Nephron progenitor cell (in vitro differentiated cells): Measurements from ENCODE around the gene MED9.

Experiments
- DNase-seq: peaks from one replicate; pipeline ENCODE4 v3.0.0; 2021
- H3K27ac Mint-ChIP-seq: 2 replicates; pipeline ENCODE4 v1.8.0; 2021; ENCODE audit warnings: mild to moderate bottlenecking, moderate library complexity, mixed read lengths
- H3K27me3 Mint-ChIP-seq: 2 replicates; pipeline ENCODE4 v1.8.0; 2021; ENCODE audit warnings: mild to moderate bottlenecking, low read depth, mixed read lengths; ENCODE audit not compliant: poor library complexity
- H3K36me3 Mint-ChIP-seq: 2 replicates; pipeline ENCODE4 v1.8.0; 2021; ENCODE audit warnings: low read depth, mixed read lengths
- H3K4me1 Mint-ChIP-seq: 2 replicates; pipeline ENCODE4 v1.8.0; 2021; ENCODE audit warnings: mixed read lengths
- H3K4me3 Mint-ChIP-seq: 2 replicates; pipeline ENCODE4 v1.8.0; 2021; ENCODE audit warnings: mild to moderate bottlenecking, moderate library complexity, mixed read lengths
- H3K9me3 Mint-ChIP-seq: 2 replicates; pipeline ENCODE4 v1.8.0; 2021; ENCODE audit warnings: mild to moderate bottlenecking, moderate library complexity, mixed read lengths
- CTCF ChIP-seq: fragments of 200-600 bp; sonication (generic); IDR thresholded peaks from 2 replicates; pipeline ENCODE4 v1.5.0; 2021; ENCODE audit warnings: antibody characterized with exemption

MED9 gene

GRCh38 chr17:17518014-17518413, 41.2 kb downstream of the MED9 start:
- peak; percentile 26 for DNase-seq
- no peak for TF ChIP-seq CTCF
- Mint-ChIP-seq H3K27ac (no peak overlapping the region), H3K36me3 (no peaks in the 10 kb centered on the region), H3K4me1 (peaks cover 61% of the 10 kb centered on the region), H3K9me3 (no peaks in the 10 kb centered on the region), H3K4me3 (no peak overlapping the region), H3K27me3 (no peaks in the 10 kb centered on the region)

GRCh38 chr17:17518951-17519350, 42.2 kb downstream of the MED9 start:
- peaks cover 66% of the 10 kb centered on the region for H3K4me1 Mint-ChIP-seq
- TF ChIP-seq CTCF: no peak
- no peaks in the 10 kb centered on the region for H3K27me3 Mint-ChIP-seq
- no peaks in the 10 kb centered on the region for H3K36me3 Mint-ChIP-seq
- no peak overlapping the region for H3K4me3 Mint-ChIP-seq
- no peak overlapping the region for H3K27ac Mint-ChIP-seq
- H3K9me3 Mint-ChIP-seq: no peaks in the 10 kb centered on the region
- DNase-seq: no peak

GRCh38 chr17:17519886-17520285, 43.1 kb downstream of the MED9 start:
- Mint-ChIP-seq H3K4me3 (no peak overlapping the region), H3K27me3 (no peaks in the 10 kb centered on the region), H3K27ac (no peak overlapping the region), H3K4me1 (peaks cover 61% of the 10 kb centered on the region), H3K9me3 (no peaks in the 10 kb centered on the region), H3K36me3 (no peaks in the 10 kb centered on the region)
- no peak for TF ChIP-seq CTCF
- no peak for DNase-seq

- no peak overlapping the region for H3K4me3 Mint-ChIP-seq
- H3K36me3 Mint-ChIP-seq: peaks cover 5% of the 10 kb centered on the region
- no peak for TF ChIP-seq CTCF
- no peak overlapping the region for H3K27ac Mint-ChIP-seq
- peaks cover 59% of the 10 kb centered on the region for H3K4me1 Mint-ChIP-seq
- no peak for DNase-seq
- H3K9me3 Mint-ChIP-seq: peaks cover 6% of the 10 kb centered on the region
- no peaks in the 10 kb centered on the region for H3K27me3 Mint-ChIP-seq
These were observed 43.9 kb downstream of the MED9 start for GRCh38 chr17:17520599-17521232.

- no peak overlapping the region for H3K4me3 Mint-ChIP-seq
- H3K27ac Mint-ChIP-seq: no peak overlapping the region
- H3K4me1 Mint-ChIP-seq: peaks cover 35% of the 10 kb centered on the region
- H3K9me3 Mint-ChIP-seq: peaks cover 6% of the 10 kb centered on the region
- TF ChIP-seq CTCF: no peak
- no peaks in the 10 kb centered on the region for H3K27me3 Mint-ChIP-seq
- H3K36me3 Mint-ChIP-seq: peaks cover 5% of the 10 kb centered on the region
- no peak for DNase-seq
These were observed 46.4 kb downstream of the MED9 start for GRCh38 chr17:17523001-17523730.
